Large intestine (tissue), 12 donors: Measurements from ENCODE around the gene XCR1. TPM values are rescaled to one million over a fixed set of nuclear protein-coding genes. Genes with fewer than 3 reads are reported as not detected.

Experiments used
- DNase-seq, 2 donors: peaks; one replicate each; pipeline versions ENCODE4 v3.0.0 to v3.0.0-alpha.2; 2013
- H3K27ac ChIP-seq: one replicate; pipeline ENCODE4 v1.5.1; 2013; ENCODE audit warnings: low read length
- H3K27me3 ChIP-seq: 2 replicates; pipeline ENCODE4 v1.6.1; 2013; ENCODE audit warnings: low read length; ENCODE audit not compliant: control insufficient read depth, insufficient read depth
- H3K36me3 ChIP-seq: 2 replicates; pipeline ENCODE4 v1.6.1; 2013; ENCODE audit warnings: low read length; ENCODE audit not compliant: control insufficient read depth, insufficient read depth
- H3K4me1 ChIP-seq: one replicate; pipeline ENCODE4 v1.6.1; 2013; ENCODE audit warnings: low read length; ENCODE audit not compliant: control insufficient read depth, insufficient read depth
- H3K4me3 ChIP-seq: one replicate; pipeline ENCODE4 v1.5.1; 2013; ENCODE audit warnings: low read length
- H3K9me3 ChIP-seq: one replicate; pipeline ENCODE4 v1.6.1; 2013; ENCODE audit warnings: mild to moderate bottlenecking, low read depth, low read length, moderate library complexity; ENCODE audit not compliant: control insufficient read depth
- WGBS: methylation state at CpG from one replicate; pipeline ENCODE4 v1.1.5; 2013; ENCODE audit warnings: low lambda C conversion rate; ENCODE audit not compliant: insufficient coverage; 5-methylcytosine and 5-hydroxymethylcytosine counted together
- long read RNA-seq, 11 donors: transcript quantifications; one replicate each; lab custom pipeline, GENCODE V29; 2026
- polyA plus RNA-seq: library from polyadenylated mRNA; unstranded; fragments of 120-200 nt; gene quantifications from one replicate; pipeline ENCODE4 v1.2.1, GENCODE V29; 2013

Gene XCR1
- 1.2 TPM for polyA plus RNA-seq
- long read RNA-seq, donor 1, partial matches to known transcripts: 0 of 1 reads
- long read RNA-seq, donor 1, other reads (novel, unspliced or antisense): 0 of 1 reads
- long read RNA-seq, donor 2, partial matches to known transcripts: 0 of 1 reads
- long read RNA-seq, donor 2, other reads (novel, unspliced or antisense): 0 of 1 reads
- long read RNA-seq, donor 3: 0 reads
- long read RNA-seq, donor 4: 0 reads
- long read RNA-seq, donor 5: 0 reads
- long read RNA-seq, donor 6: 0 reads
- long read RNA-seq, donor 7: 0 reads
- long read RNA-seq, donor 8: 0 reads
- long read RNA-seq, donor 9: 0 reads
- long read RNA-seq, donor 10: 0 reads
- long read RNA-seq, donor 11, full-length matches to known transcripts: 3 of 3 reads
- long read RNA-seq, donor 11, partial matches to known transcripts: 0 of 3 reads
- long read RNA-seq, donor 11, other reads (novel, unspliced or antisense): 0 of 3 reads

DNA sequence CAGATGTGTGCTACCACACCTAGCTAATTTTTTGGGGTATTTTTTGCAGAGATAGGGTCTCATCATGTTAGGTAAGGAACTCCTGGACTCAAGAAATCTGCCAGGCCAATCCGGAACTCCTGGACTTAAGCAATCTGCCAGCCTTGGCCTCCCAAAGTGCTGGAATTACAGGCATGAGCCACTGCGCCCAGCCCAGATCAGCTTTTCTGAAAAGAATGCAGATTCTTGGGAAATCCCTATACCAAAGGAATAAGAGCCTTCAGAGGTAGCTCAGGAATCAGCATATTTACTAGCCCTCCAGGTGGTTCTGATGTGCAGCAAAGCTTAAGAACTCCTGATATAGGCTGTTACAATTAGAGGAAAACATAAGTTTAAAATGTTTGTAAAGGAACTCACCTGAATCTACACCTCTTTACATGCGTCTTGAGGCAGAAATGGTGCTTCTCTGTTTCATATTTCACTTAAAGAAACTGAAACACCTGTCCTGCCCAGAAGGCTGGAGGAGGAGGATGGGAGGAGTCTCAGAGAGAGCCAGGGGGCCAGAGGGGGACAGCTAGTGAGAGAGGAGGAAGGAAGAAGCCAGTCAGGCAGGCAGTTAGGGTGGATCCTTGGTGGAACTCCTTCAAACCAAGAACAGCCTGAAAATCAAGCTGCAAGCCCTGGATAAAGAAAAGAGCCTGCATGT lies at the start of gene XCR1:
Gene XCR1 (minus strand): TSS at position 463 of the 685 bp plus-strand sequence. CDS start 5,536 bp downstream, outside the sequence.
- DNase-seq: no peak
- H3K9me3 ChIP-seq: peaks cover 3% of the 10 kb centered on the region
- WGBS: no CpG with 5 or more reads among the region's 3 CpGs
- no peaks in the 10 kb centered on the region for H3K36me3 ChIP-seq
- H3K4me3 ChIP-seq: no peak within 1 kb of the TSS
- H3K27me3 ChIP-seq: peaks cover 3% of the 10 kb centered on the region
- H3K27ac ChIP-seq: no peak within 1 kb of the TSS
- no peaks in the 10 kb centered on the region for H3K4me1 ChIP-seq

DNA sequence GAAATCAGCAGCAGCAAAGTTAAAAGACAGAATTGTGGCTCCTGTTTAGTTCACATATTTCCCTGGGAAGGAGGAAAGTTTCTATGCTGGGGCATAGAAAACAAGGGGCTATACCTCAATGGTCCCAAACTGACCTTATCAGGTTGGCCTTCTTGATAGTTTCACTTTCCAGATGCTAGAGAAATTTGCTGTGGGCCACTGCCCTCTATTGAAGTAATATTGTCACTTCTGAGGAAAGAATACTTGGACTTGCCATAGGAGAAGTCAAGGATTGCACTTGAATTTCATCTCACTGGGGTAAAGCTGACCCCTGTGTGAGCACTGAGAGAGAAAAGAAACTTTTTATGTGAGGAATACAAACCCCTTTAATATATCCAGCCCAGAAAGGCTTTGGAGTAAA lies 49.3 kb upstream of the XCR1 start:
- Histone ChIP-seq H3K27me3 (no peaks in the 10 kb centered on the region), H3K4me3 (no peak overlapping the region), H3K9me3 (no peaks in the 10 kb centered on the region), H3K36me3 (no peaks in the 10 kb centered on the region), H3K27ac (no peak overlapping the region), H3K4me1 (no peaks in the 10 kb centered on the region)
- DNase-seq: no peak

DNA sequence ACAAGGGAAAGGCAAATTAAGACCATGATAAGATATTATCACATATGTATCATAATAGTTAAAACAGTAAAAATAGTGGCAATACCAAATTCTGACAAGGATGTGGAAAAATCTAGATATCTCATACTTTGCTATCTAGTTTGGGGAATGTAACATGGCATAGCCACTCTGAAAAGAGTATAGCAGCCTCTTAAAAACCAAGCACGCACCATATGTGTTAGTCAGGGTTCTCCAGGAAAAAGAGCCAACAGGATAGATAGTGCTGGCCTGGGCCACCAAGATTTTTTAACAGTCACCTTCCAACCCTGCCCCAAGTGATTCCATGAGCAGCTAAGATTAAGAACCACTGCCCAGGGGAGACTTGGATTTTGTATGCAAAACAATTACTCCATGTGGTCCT lies 48.5 kb upstream of the XCR1 start:
- Histone ChIP-seq H3K36me3 (no peaks in the 10 kb centered on the region), H3K4me1 (no peaks in the 10 kb centered on the region), H3K9me3 (no peaks in the 10 kb centered on the region), H3K27me3 (no peaks in the 10 kb centered on the region), H3K4me3 (no peak overlapping the region), H3K27ac (no peak overlapping the region)
- no peak for DNase-seq
- WGBS: no CpG with 5 or more reads among the region's 1 CpG

DNA sequence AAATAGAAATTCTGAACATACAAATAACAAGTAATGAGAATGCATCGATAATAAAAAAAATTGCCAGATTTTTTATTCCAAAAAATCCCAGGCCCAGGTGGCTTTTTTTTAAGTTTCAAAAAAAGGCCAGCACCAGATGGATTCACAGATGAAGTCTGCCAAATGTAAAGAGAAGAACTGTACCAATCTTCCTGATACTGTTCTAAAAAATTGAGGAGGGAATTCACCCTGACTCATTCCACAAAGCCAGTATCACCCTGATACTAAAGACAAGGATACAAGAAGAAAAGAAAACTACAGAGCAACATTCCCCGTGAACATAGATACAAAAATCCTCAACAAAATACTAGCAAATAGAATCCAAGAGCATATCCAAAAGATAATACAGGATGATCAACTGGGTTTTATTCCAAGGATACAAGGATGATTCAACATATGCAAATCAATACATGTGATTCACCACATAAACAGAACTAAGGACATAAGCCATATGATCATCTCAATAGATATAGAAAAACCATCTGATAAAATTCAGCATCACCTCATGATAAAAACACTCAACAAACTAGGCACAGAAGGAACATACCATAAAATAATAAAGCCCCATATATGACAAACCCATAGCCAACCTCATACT lies 44.1 kb upstream of the XCR1 start:
- DNase-seq: no peak
- H3K4me1 ChIP-seq: no peaks in the 10 kb centered on the region
- no peaks in the 10 kb centered on the region for H3K36me3 ChIP-seq
- 100% methylated on average over 1 of the region's 2 CpGs for WGBS
- no peak overlapping the region for H3K27ac ChIP-seq
- no peak overlapping the region for H3K4me3 ChIP-seq
- H3K27me3 ChIP-seq: no peaks in the 10 kb centered on the region
- H3K9me3 ChIP-seq: no peaks in the 10 kb centered on the region

DNA sequence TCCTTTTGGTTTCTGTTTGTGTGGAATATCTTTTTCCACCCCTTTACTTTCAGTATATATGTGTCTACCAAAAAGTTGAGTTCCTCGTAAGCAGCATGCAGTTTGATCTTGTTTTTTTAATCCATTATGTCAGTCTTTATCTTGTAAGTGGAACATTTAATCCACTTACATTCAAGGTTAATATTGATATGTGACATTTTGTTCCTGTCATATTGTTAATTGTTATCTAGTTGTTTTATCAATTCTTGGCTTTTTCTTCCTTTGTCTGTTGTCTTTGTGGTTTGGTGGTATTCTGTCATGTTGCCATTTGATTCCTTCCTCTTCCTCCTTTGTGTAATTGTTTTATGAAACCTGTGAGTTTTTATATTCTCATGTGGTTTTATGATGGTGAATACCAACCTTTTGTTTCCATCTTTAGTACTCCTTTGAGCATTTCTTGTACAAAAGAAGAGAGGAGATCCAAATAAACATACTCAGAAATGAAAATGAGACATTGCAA lies 43.4 kb upstream of the XCR1 start:
- Histone ChIP-seq H3K27ac (no peak overlapping the region), H3K27me3 (no peaks in the 10 kb centered on the region), H3K4me3 (no peak overlapping the region), H3K9me3 (no peaks in the 10 kb centered on the region), H3K36me3 (no peaks in the 10 kb centered on the region), H3K4me1 (no peaks in the 10 kb centered on the region)
- no peak for DNase-seq
- 80% methylated on average over 1 of the region's 1 CpG for WGBS

DNA sequence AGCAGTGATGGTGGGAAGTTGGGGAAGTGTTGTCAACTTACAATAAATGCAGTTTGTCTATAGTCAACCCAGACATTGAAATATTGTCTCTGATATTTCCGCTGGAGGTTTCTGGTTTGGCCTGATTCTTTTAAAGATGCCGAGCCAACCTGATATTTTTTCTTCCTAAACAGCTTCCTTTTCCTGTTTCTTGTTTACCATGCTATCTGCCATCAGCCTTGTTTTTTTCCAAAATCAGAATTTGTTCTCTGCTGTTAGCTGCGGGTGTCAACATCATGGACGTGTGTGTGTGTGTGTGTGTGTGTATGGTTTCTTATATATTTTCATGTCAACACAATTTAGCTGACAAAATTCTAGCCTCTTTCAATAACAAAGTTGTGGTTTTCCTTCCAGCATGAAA lies 41.2 kb upstream of the XCR1 start:
- peaks cover 4% of the 10 kb centered on the region for H3K27me3 ChIP-seq
- H3K4me1 ChIP-seq: no peaks in the 10 kb centered on the region
- WGBS: 100% methylated on average over 2 of the region's 4 CpGs
- no peak overlapping the region for H3K4me3 ChIP-seq
- no peak for DNase-seq
- H3K27ac ChIP-seq: no peak overlapping the region
- H3K9me3 ChIP-seq: no peaks in the 10 kb centered on the region
- H3K36me3 ChIP-seq: no peaks in the 10 kb centered on the region

- no peaks in the 10 kb centered on the region for H3K9me3 ChIP-seq
- no peak overlapping the region for H3K4me3 ChIP-seq
- no peaks in the 10 kb centered on the region for H3K36me3 ChIP-seq
- no peaks in the 10 kb centered on the region for H3K4me1 ChIP-seq
- no peak overlapping the region for H3K27ac ChIP-seq
- DNase-seq: no peak
- H3K27me3 ChIP-seq: peaks cover 4% of the 10 kb centered on the region
These were observed 40.1 kb upstream of the XCR1 start for GRCh38 chr3:46067401-46067800.

DNA sequence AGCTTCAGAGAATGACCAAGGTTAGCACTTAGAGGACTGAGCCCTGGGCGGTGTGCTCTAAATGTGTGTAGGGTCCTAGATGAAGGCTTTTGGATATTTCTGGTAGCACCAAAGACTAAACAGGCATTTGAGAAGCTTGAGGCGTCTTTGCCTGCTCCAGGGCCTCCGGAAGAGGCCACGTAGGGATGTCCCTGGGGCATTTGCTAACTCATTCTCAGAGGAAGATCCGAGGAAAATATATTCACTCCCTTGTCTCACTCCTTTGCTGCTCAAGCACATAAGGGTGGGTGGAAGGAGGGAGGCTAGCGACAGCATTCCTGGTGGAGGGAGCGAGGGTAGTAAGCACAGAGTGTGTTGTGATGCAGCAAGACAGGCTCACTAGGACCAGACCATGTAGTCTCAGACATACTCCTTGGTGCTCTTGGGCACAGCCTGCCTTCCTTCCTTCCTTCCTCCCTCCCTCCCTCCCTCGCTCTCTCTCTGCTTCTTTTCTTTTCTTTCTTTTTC lies 38.5 kb upstream of the XCR1 start:
- Histone ChIP-seq H3K4me1 (no peaks in the 10 kb centered on the region), H3K27ac (no peak overlapping the region), H3K4me3 (no peak overlapping the region), H3K36me3 (no peaks in the 10 kb centered on the region), H3K27me3 (peaks cover 8% of the 10 kb centered on the region), H3K9me3 (no peaks in the 10 kb centered on the region)
- WGBS: 100% methylated on average over 1 of the region's 8 CpGs
- no peak for DNase-seq

GRCh38 chr3:46065294-46065705 lies 38.0 kb upstream of the XCR1 start:
- Histone ChIP-seq H3K36me3 (no peaks in the 10 kb centered on the region), H3K4me1 (no peaks in the 10 kb centered on the region), H3K4me3 (no peak overlapping the region), H3K27ac (no peak overlapping the region), H3K9me3 (no peaks in the 10 kb centered on the region), H3K27me3 (peaks cover 11% of the 10 kb centered on the region)
- WGBS: no CpG with 5 or more reads among the region's 6 CpGs
- DNase-seq: peak in 1 of 2 donors; percentile 20

DNA sequence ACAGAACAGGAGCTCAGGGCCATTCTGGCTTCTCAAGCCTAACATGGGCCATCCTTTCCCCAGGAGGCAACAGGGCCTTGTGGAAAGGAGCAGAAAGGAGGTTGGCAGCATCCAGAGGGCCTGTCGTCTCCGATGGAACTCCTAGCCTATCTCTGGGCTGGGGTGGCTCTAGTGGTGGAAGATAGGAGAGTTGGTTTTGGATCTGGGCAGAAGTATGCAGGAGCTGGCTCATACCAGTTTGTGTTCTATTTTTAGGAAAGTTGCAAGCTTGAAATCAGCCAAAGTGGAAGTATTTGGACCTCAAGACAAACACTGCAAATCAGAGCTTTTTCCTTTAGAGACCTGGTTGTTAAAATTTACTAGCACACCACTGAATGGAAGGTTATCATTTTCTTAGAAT lies 35.4 kb upstream of the XCR1 start:
- H3K27ac ChIP-seq: no peak overlapping the region
- no peak for DNase-seq
- H3K4me3 ChIP-seq: no peak overlapping the region
- no CpG with 5 or more reads among the region's 2 CpGs for WGBS
- H3K27me3 ChIP-seq: peaks cover 16% of the 10 kb centered on the region
- no peaks in the 10 kb centered on the region for H3K36me3 ChIP-seq
- H3K4me1 ChIP-seq: no peaks in the 10 kb centered on the region
- no peaks in the 10 kb centered on the region for H3K9me3 ChIP-seq
